AG04450 (cell line): ENCODE data around the gene ADPRHL1. TPM values are rescaled to one million over a fixed set of nuclear protein-coding genes. Genes with fewer than 3 reads are reported as not detected.

Experiments used
- CTCF ChIA-PET: fragments of 300-600, 350-600 bp; formaldehyde crosslinking; extraction: SDS; loops from one replicate; lab custom pipeline; 2022; ENCODE audit warnings: antibody characterized with exemption, inconsistent platforms; lab: Charles Lee
- POLR2A ChIA-PET: fragments of 350-600 bp; formaldehyde crosslinking; extraction: SDS; loops from one replicate; lab custom pipeline; 2021; ENCODE audit warnings: antibody characterized with exemption, inconsistent platforms; lab: Yijun Ruan, JAX
- DNase-seq: peaks from one replicate; pipeline ENCODE4 v3.0.0-alpha.2; 2011; ENCODE audit warnings: low read depth, low spot score
- H3K27ac ChIP-seq: one replicate; pipeline ENCODE4 v1.5.1; 2012; ENCODE audit warnings: low read depth, low read length, control low read depth
- H3K27me3 ChIP-seq: one replicate; pipeline ENCODE4 v1.6.0; 2012; ENCODE audit warnings: low read length; ENCODE audit not compliant: control insufficient read depth, insufficient read depth
- H3K4me3 ChIP-seq: 2 replicates; pipeline ENCODE4 v1.5.1; 2011; ENCODE audit warnings: mild to moderate bottlenecking, low read depth, low read length, control low read depth
- H3K9me3 ChIP-seq: 2 replicates; pipeline ENCODE4 v1.5.1; 2012; ENCODE audit warnings: low read length; ENCODE audit not compliant: control insufficient read depth, insufficient read depth
- CTCF ChIP-seq: IDR thresholded peaks from 2 replicates; pipeline ENCODE4 v1.5.1; 2011; ENCODE audit warnings: low read depth, low read length, control low read depth, inconsistent platforms
- polyA plus RNA-seq: library from polyadenylated mRNA; depleted of rRNA; stranded (reverse); fragments of >200 nt; gene quantifications from 2 replicates; pipeline ENCODE4 v1.2.3, GENCODE V29; 2011

Gene ADPRHL1
- polyA plus RNA-seq, 1 experiment: 0.35 TPM

GRCh38 chr13:113397608-113398425 lies 55.5 kb downstream of the ADPRHL1 start:
- no peaks in the 10 kb centered on the region; the same call in 1 of the 2 replicates for H3K9me3 ChIP-seq
- no peak for TF ChIP-seq CTCF
- H3K27ac ChIP-seq: no peak overlapping the region
- no peaks in the 10 kb centered on the region for H3K27me3 ChIP-seq
- ChIA-PET POLR2A (interaction anchor here (1.6 kb wide), 1 partner anchor 13 kb away, joined by 5 read pairs; no protein-coding TSS in a partner anchor), CTCF (no interaction called here)
- no peak overlapping the region for H3K4me3 ChIP-seq
- no peak for DNase-seq

- ChIA-PET POLR2A (no interaction called here), CTCF (interaction anchor here (0.8 to 1.6 kb wide), 6 partner anchors 16 to 451 kb away, joined by 3 to 8 read pairs (median 5); no protein-coding TSS in a partner anchor)
- no peaks in the 10 kb centered on the region; the same call in 1 of the 2 replicates for H3K9me3 ChIP-seq
- DNase-seq: no peak
- no peak for TF ChIP-seq CTCF
- H3K27me3 ChIP-seq: no peaks in the 10 kb centered on the region
- H3K27ac ChIP-seq: no peak overlapping the region
- peak overlapping the region; percentile 25; the same call in 1 of the 2 replicates for H3K4me3 ChIP-seq
Measured at GRCh38 chr13:113394339-113394640, 59.0 kb downstream of the ADPRHL1 start.

- POLR2A ChIA-PET: no interaction called here
- TF ChIP-seq CTCF: peak; percentile 50
- H3K9me3 ChIP-seq: peaks cover 3% of the 10 kb centered on the region; the same call in 1 of the 2 replicates
- peak; percentile 37 for DNase-seq
- peak overlapping the region; percentile 79 for H3K4me3 ChIP-seq
- H3K27ac ChIP-seq: no peak overlapping the region
- H3K27me3 ChIP-seq: no peaks in the 10 kb centered on the region
- CTCF ChIA-PET: interaction anchor here (0.5 to 1.6 kb wide), 5 partner anchors 9 to 451 kb away, joined by 3 to 8 read pairs (median 3); no protein-coding TSS in a partner anchor
Measured at GRCh38 chr13:113393563-113394338, 59.5 kb downstream of the ADPRHL1 start.

GRCh38 chr13:113393226-113393562 lies 60.1 kb downstream of the ADPRHL1 start:
- no peak for TF ChIP-seq CTCF
- DNase-seq: no peak

More at GRCh38 chr13:113393226-113393562, 60.1 kb downstream of the ADPRHL1 start:
- H3K27me3 ChIP-seq: no peaks in the 10 kb centered on the region
- H3K27ac ChIP-seq: no peak overlapping the region
- H3K4me3 ChIP-seq: peak overlapping the region; percentile 79
- POLR2A ChIA-PET: no interaction called here
- H3K9me3 ChIP-seq: peaks cover 3% of the 10 kb centered on the region; the same call in 1 of the 2 replicates
- CTCF ChIA-PET: no interaction called here
